Fibroblast of lung (primary cell): Measurements from ENCODE around the gene FRS3. TPM values are rescaled to one million over a fixed set of nuclear protein-coding genes. Genes with fewer than 3 reads are reported as not detected.

Experiments
- DNase-seq, 2 donors: peaks; one replicate each; pipeline versions ENCODE4 v3.0.0 to v3.0.0-alpha.2; 2010; ENCODE audit warnings: low read depth in 2 of 2
- H2AFZ ChIP-seq: 2 replicates; pipeline ENCODE4 v1.5.1; 2012; ENCODE audit warnings: low read length, control low read depth, inconsistent platforms
- H3K27ac ChIP-seq: 2 replicates; pipeline ENCODE4 v1.5.1; 2011; ENCODE audit warnings: low read length, control low read depth; ENCODE audit not compliant: insufficient read depth
- H3K27me3 ChIP-seq: 2 replicates; pipeline ENCODE4 v1.5.1; 2011; ENCODE audit warnings: mild to moderate bottlenecking, low read length; ENCODE audit not compliant: control insufficient read depth, insufficient read depth
- H3K36me3 ChIP-seq: 2 replicates; pipeline ENCODE4 v1.5.1; 2011; ENCODE audit warnings: low read length; ENCODE audit not compliant: control insufficient read depth, insufficient read depth
- H3K4me1 ChIP-seq: 2 replicates; pipeline ENCODE4 v1.5.1; 2011; ENCODE audit warnings: low read length; ENCODE audit not compliant: control insufficient read depth, insufficient read depth; ENCODE audit errors: extremely low read depth
- H3K4me2 ChIP-seq: 2 replicates; pipeline ENCODE4 v1.5.1; 2011; ENCODE audit warnings: low read length, control low read depth; ENCODE audit not compliant: insufficient read depth; ENCODE audit errors: extremely low read depth
- H3K4me3 ChIP-seq, 4 experiments: fragments of 200-600 bp in 1 of 4; sonication (generic) in 1 of 4; replicated peaks in 1 of 4; 2 replicates each; pipeline ENCODE4 v1.5.1; 2011 to 2016; ENCODE audit warnings: low read length in 4 of 4, low read depth in 3 of 4, mild to moderate bottlenecking in 3 of 4, control low read depth in 2 of 4, inconsistent platforms in 1 of 4, mixed read lengths in 1 of 4; ENCODE audit not compliant: insufficient read depth in 1 of 4; ENCODE audit errors: control extremely low read depth in 1 of 4
- H3K79me2 ChIP-seq: 2 replicates; pipeline ENCODE4 v1.5.1; 2012; ENCODE audit warnings: mild to moderate bottlenecking, low read length, inconsistent platforms; ENCODE audit not compliant: control insufficient read depth, insufficient read depth
- H3K9ac ChIP-seq: 2 replicates; pipeline ENCODE4 v1.5.1; 2011; ENCODE audit warnings: mild to moderate bottlenecking, low read length, control low read depth; ENCODE audit not compliant: insufficient read depth
- H3K9me3 ChIP-seq: 2 replicates; pipeline ENCODE4 v1.5.1; 2012; ENCODE audit warnings: low read depth, low read length; ENCODE audit not compliant: control insufficient read depth, insufficient read depth
- H4K20me1 ChIP-seq: 2 replicates; pipeline ENCODE4 v1.5.1; 2011; ENCODE audit warnings: low read length; ENCODE audit not compliant: control insufficient read depth, insufficient read depth; ENCODE audit errors: extremely low read depth
- EZH2 ChIP-seq: IDR thresholded peaks from 2 replicates; pipeline ENCODE4 v1.5.1; 2012; ENCODE audit warnings: low read length, control low read depth, mild to moderate bottlenecking; ENCODE audit errors: missing control alignments
- polyA plus RNA-seq, 2 donors: library from polyadenylated mRNA; depleted of rRNA in 1 of 2; stranded (reverse) in 1 of 2; unstranded in 1 of 2; fragments of >200 nt; gene quantifications; 2 replicates each; pipeline ENCODE4 v1.2.1, GENCODE V29; 2011 to 2012; ENCODE audit warnings: missing spikeins in 1 of 2
- total RNA-seq: library from RNA; depleted of rRNA; stranded (reverse); fragments of >200 nt; gene quantifications from 2 replicates; pipeline ENCODE4 v1.2.1, GENCODE V29; 2014
- TF ChIP-seq, protein P1 (sequence below), 2 donors: IDR thresholded peaks in 1 of 2; conservative IDR thresholded peaks in 1 of 2; 1 replicate in 1 of 2; 2 replicates in 1 of 2; pipeline ENCODE4 v1.5.1; 2011 to 2012; ENCODE audit warnings: low read length in 2 of 2, control low read depth in 1 of 2, inconsistent platforms in 1 of 2, low read depth in 1 of 2, mild to moderate bottlenecking in 1 of 2

FRS3 gene
- total and polyA plus RNA-seq, 2 donors (not counting 1 experiment from before 2014, with no cell fraction given) = 1.8 to 2.4 TPM

DNA sequence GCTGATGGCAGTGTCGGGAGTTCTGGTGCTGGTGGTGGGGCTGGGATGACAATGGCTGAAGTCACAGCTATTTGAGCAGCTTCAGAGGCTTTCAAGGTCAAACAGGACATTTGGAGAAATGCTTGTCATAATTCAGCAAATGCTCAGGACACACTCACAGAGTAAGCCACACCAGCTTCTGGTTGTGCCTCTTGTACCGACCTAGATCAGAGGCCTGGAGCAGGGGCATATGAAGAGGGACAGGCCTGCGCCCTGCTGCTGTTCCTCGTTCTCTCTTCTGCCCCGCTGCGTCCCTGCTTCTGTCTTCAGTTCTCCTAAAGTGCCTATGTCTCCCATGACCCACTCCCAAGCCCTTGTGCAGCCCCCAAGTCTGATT lies 31.6 kb downstream of the FRS3 start:
- no peaks in the 10 kb centered on the region for H4K20me1 ChIP-seq
- no peak for DNase-seq
- H3K4me1 ChIP-seq = no peaks in the 10 kb centered on the region
- no peak overlapping the region for H3K4me2 ChIP-seq
- no peaks in the 10 kb centered on the region for H3K27me3 ChIP-seq
- no peak overlapping the region for H3K9ac ChIP-seq
- no peak overlapping the region for H3K4me3 ChIP-seq
- H3K36me3 ChIP-seq = no peaks in the 10 kb centered on the region
- H2AFZ ChIP-seq = no peak overlapping the region
- TF ChIP-seq EZH2 = no peak
- TF ChIP-seq, protein P1, sequence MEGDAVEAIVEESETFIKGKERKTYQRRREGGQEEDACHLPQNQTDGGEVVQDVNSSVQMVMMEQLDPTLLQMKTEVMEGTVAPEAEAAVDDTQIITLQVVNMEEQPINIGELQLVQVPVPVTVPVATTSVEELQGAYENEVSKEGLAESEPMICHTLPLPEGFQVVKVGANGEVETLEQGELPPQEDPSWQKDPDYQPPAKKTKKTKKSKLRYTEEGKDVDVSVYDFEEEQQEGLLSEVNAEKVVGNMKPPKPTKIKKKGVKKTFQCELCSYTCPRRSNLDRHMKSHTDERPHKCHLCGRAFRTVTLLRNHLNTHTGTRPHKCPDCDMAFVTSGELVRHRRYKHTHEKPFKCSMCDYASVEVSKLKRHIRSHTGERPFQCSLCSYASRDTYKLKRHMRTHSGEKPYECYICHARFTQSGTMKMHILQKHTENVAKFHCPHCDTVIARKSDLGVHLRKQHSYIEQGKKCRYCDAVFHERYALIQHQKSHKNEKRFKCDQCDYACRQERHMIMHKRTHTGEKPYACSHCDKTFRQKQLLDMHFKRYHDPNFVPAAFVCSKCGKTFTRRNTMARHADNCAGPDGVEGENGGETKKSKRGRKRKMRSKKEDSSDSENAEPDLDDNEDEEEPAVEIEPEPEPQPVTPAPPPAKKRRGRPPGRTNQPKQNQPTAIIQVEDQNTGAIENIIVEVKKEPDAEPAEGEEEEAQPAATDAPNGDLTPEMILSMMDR (conservative IDR thresholded peaks at IDR 0.05 in 1 of 2, IDR thresholded peaks at IDR 0.05 in 1 of 2; ENCODE audit: low read depth in 1 of 2, low read length in 2 of 2) = no peak
- H3K9me3 ChIP-seq = no peaks in the 10 kb centered on the region
- no peaks in the 10 kb centered on the region for H3K79me2 ChIP-seq
- H3K27ac ChIP-seq = no peak overlapping the region

DNA sequence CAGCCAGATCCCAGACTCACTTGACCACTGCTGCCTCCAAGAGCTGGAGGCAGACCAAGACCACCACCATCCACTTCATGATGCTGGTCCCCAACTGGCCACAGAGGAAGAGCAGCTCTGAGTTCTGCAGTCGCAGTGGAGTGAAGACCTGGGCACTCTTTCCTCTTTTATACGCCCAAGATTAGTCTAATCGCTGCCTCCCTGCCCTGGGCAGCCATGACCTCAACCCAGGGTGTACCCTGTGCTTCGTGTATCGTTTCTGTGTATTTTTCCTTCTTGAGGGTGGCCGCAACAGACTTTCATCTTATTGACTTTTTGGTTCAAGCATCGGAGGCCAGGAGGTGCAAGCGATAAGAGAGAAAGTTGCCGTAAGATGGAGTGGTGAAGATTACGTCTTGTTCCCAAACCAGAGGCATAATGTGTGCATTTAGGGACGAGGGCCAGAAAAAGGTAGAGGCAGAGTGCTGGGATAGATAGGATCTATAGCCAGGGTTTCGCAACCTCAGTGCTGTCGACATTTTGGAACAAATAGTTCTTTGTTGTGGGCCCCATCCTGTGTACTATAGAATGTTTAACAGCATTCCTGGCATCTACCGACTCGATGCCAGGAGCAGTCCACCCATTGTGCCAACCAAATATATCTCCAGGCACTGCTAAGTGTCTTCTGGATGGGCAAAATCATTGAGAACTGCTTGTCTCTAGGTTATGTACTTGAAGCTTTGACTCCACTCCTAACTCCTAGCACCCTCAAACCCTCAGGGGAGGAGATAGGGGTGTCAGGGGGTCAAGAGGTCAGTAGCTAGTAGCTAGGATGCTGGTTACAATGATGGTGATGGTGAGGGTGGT lies 32.2 kb downstream of the FRS3 start, which contains the start of gene PGC:
Gene PGC, minus strand, starts transcription at position 142 of the 846 bp plus-strand sequence. Its CDS starts 63 bp downstream, at position 79.
- TF ChIP-seq EZH2 = no peak
- TF ChIP-seq, protein P1 (conservative IDR thresholded peaks at IDR 0.05 in 1 of 2, IDR thresholded peaks at IDR 0.05 in 1 of 2; ENCODE audit: low read depth in 1 of 2, low read length in 2 of 2) = no peak
- Histone ChIP-seq H3K4me3 (no peak within 1 kb of the TSS), H2AFZ (no peak within 1 kb of the TSS), H3K4me1 (no peaks in the 10 kb centered on the region), H3K4me2 (no peak within 1 kb of the TSS), H3K27me3 (no peaks in the 10 kb centered on the region), H3K9ac (no peak within 1 kb of the TSS), H3K79me2 (no peaks in the 10 kb centered on the region), H3K27ac (no peak within 1 kb of the TSS), H3K9me3 (no peaks in the 10 kb centered on the region), H3K36me3 (no peaks in the 10 kb centered on the region), H4K20me1 (no peaks in the 10 kb centered on the region)
- DNase-seq = no peak

DNA sequence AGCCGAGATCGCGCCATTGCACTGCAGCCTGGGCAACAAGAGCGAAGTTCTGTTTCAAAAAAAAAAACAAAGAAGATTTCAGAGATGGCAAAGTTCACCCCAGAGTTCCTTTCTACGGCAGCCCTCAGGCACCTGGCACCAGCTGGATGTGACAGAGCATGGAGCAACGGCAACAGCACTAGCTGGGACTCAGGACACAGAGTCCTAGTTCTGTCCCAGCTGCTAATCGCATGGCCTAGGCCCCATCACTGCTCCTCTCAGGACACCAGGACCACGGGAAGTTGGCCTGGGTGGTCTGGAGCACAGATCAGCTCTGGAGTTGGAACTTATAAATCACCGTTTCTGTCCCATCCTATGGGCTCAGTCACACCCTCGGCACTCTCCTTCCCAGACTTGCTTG lies 33.6 kb downstream of the FRS3 start:
- no peaks in the 10 kb centered on the region for H3K79me2 ChIP-seq
- H3K36me3 ChIP-seq = no peaks in the 10 kb centered on the region
- no peaks in the 10 kb centered on the region for H3K27me3 ChIP-seq
- no peak overlapping the region for H3K4me3 ChIP-seq
- H3K9ac ChIP-seq = no peak overlapping the region
- no peaks in the 10 kb centered on the region for H3K9me3 ChIP-seq
- no peak for TF ChIP-seq EZH2
- TF ChIP-seq, protein P1 (conservative IDR thresholded peaks at IDR 0.05 in 1 of 2, IDR thresholded peaks at IDR 0.05 in 1 of 2; ENCODE audit: low read depth in 1 of 2, low read length in 2 of 2) = no peak
- H3K4me1 ChIP-seq = no peaks in the 10 kb centered on the region
- DNase-seq = no peak
- H2AFZ ChIP-seq = no peak overlapping the region
- no peaks in the 10 kb centered on the region for H4K20me1 ChIP-seq
- no peak overlapping the region for H3K4me2 ChIP-seq
- H3K27ac ChIP-seq = no peak overlapping the region
